Endothelial cell of umbilical vein (primary cell): ENCODE results near the gene FKRP.

ENCODE experiments used
- CTCF ChIP-seq, 2 donors: IDR thresholded peaks; 1 replicate in 1 of 2; 2 replicates in 1 of 2; pipeline ENCODE4 v1.5.1; 2011; ENCODE audit warnings: low read length in 2 of 2, mild to moderate bottlenecking in 2 of 2, moderate library complexity in 2 of 2, control low read depth in 1 of 2, inconsistent platforms in 1 of 2, low read depth in 1 of 2; ENCODE audit not compliant: insufficient read depth in 1 of 2; ENCODE audit errors: extremely low read depth in 1 of 2
- EZH2 ChIP-seq: IDR thresholded peaks from 2 replicates; pipeline ENCODE4 v1.6.1; 2012; ENCODE audit warnings: borderline replicate concordance, low read depth, mild to moderate bottlenecking, moderate library complexity, low read length, inconsistent platforms; ENCODE audit not compliant: severe bottlenecking
- FOS ChIP-seq: IDR thresholded peaks from 2 replicates; pipeline ENCODE4 v1.6.1; 2011; ENCODE audit warnings: mild to moderate bottlenecking, low read length, moderate library complexity, borderline replicate concordance; ENCODE audit not compliant: insufficient read depth
- GATA2 ChIP-seq: IDR thresholded peaks from 2 replicates; pipeline ENCODE4 v1.7.0; 2011; ENCODE audit warnings: low read depth, mild to moderate bottlenecking, moderate library complexity, mixed read lengths, low read length; ENCODE audit not compliant: insufficient read length, insufficient read depth
- JUN ChIP-seq: IDR thresholded peaks from 2 replicates; pipeline ENCODE4 v1.6.1; 2011; ENCODE audit warnings: borderline replicate concordance, low read depth; ENCODE audit not compliant: insufficient read length, insufficient read depth
- MAX ChIP-seq: IDR thresholded peaks from 2 replicates; pipeline ENCODE4 v1.6.1; 2011; ENCODE audit not compliant: insufficient read depth, insufficient read length
- MYC ChIP-seq: IDR thresholded peaks from one replicate; pipeline ENCODE4 v1.6.1; 2011; ENCODE audit warnings: mild to moderate bottlenecking, low read depth, low read length
- POLR2A ChIP-seq: IDR thresholded peaks from 2 replicates; pipeline ENCODE4 v1.6.1; 2012; ENCODE audit warnings: low read depth, mild to moderate bottlenecking, control low read depth, low read length
- POLR2AphosphoS5 ChIP-seq: IDR thresholded peaks from 2 replicates; pipeline ENCODE4 v1.6.1; 2012; ENCODE audit warnings: low read depth, mild to moderate bottlenecking, control low read depth, low read length, moderate library complexity; ENCODE audit not compliant: insufficient read depth

GRCh38 chr19:46748325-46749109 lies 2.7 kb downstream of the FKRP start:
- peak; percentile 79 to 83 for TF ChIP-seq CTCF (IDR thresholded peaks at IDR 0.05; ENCODE audit: extremely low read depth in 1 of 2, insufficient read depth in 1 of 2, low read depth in 1 of 2, low read length in 2 of 2)
- TF ChIP-seq POLR2A: no peak
- TF ChIP-seq MAX: no peak
- TF ChIP-seq POLR2AphosphoS5: no peak
- no peak for TF ChIP-seq EZH2
- no peak for TF ChIP-seq MYC
- TF ChIP-seq FOS: no peak
- TF ChIP-seq GATA2: no peak
- no peak for TF ChIP-seq JUN
